ENCODE data around the gene ZBTB7C. TPM values are rescaled to one million over a fixed set of nuclear protein-coding genes. Genes with fewer than 3 reads are reported as not detected.

Gene ZBTB7C
- total RNA-seq, 4 donors from 2014 or later: 5.0 to 14.1 (median 13.3) TPM

DNA sequence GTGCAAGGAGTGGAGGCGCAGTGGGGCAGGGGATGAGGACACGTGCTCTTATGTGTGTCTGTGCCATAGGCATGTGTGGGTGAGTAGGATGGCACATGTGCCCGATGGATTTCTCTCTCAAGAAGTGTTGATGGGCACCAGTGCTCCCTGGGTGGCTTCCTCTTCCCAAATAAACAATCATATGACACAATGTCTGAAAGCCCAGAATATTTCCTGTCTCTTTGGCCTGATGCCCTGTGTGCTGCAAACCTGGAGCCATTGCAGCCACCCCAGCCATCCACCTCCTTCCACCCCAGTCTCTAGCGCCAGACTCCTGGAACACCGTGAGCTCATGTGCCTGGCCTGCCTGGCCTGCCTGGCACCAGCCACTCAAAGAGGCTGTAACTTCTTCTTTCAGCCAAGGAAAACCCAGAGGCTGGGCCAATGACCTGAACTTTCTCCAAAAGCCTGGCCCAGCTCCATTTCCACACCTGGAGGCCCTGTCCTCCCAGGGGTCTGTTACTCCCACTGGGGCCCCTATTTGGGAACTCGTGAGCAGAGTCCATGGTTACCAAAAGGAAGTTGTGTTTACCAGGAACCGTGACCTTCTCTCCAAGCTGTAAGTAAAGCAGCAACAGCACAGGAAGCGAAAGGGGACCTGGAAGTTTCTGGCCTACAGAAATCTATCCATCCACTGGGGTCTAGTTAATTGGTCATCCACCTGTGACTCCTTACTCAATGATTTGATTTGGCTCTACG, 9.5 kb upstream of the ZBTB7C start:
- TF ChIP-seq CTCF (IDR thresholded peaks at IDR 0.05): no peak
- ATAC-seq (ENCODE audit: low FRiP score) (no peak), DNase-seq (ENCODE audit: low spot score) (no peak)

DNA sequence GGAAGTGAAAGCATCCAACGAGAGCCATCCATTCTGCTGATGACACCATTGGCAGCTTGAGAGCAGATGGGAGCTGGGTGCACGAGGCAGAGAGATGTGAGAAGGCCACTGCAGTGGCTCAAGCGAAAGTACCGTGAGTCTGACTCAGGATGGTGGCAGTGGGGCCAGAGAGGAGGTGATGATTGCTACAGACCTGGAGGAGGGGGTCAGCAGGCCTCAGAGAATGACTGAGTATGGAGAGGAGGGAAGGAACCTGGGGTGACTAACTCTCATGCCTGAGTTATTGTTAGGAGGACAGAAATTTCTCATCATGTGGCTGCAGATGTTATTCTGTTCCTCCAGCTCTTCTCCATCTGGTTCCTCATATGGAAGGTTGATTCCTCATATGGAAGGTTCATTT, 8.8 kb upstream of the ZBTB7C start:
- DNase-seq (ENCODE audit: low spot score) (no peak), ATAC-seq (ENCODE audit: low FRiP score) (no peak)
- TF ChIP-seq CTCF (IDR thresholded peaks at IDR 0.05): no peak

GRCh38 chr18:48413342-48413741, 4.2 kb upstream of the ZBTB7C start:
- DNase-seq (ENCODE audit: low spot score) (no peak), ATAC-seq (ENCODE audit: low FRiP score) (no peak)
- no peak for TF ChIP-seq CTCF (IDR thresholded peaks at IDR 0.05)

- no peak for TF ChIP-seq CTCF (IDR thresholded peaks at IDR 0.05)
- DNase-seq (ENCODE audit: low spot score) (no peak), ATAC-seq (ENCODE audit: low FRiP score) (no peak)
Measured at GRCh38 chr18:48412339-48412929, 3.3 kb upstream of the ZBTB7C start.

GRCh38 chr18:48410095-48410920, 1.1 kb upstream of the ZBTB7C start:
- no peak for TF ChIP-seq CTCF (IDR thresholded peaks at IDR 0.05)
- ATAC-seq (ENCODE audit: low FRiP score): peak; percentile 96

GRCh38 chr18:48409591-48410094, 460 bp upstream of the ZBTB7C start:
- peak; percentile 47 for ATAC-seq (ENCODE audit: low FRiP score)
- TF ChIP-seq CTCF (IDR thresholded peaks at IDR 0.05): no peak
- no peak for DNase-seq (ENCODE audit: low spot score)

More at GRCh38 chr18:48410095-48410920, 1.1 kb upstream of the ZBTB7C start:
- DNase-seq (ENCODE audit: low spot score): peak; percentile 83
